CD4-positive, alpha-beta T cell treated with Interleukin-6 for 4 hours (primary cell): ENCODE data around the gene DNAJB1.

Experiments
- DNase-seq: peaks from one replicate; pipeline ENCODE4 v3.0.0-alpha.2; 2020; ENCODE audit warnings: mixed read lengths

Gene DNAJB1

GRCh38 chr19:14472202-14472938, 45.8 kb downstream of the DNAJB1 start:
- peak; percentile 85 for DNase-seq

GRCh38 chr19:14471436-14472187, 46.6 kb downstream of the DNAJB1 start:
- no peak for DNase-seq

GRCh38 chr19:14470031-14470876, 47.9 kb downstream of the DNAJB1 start:
- no peak for DNase-seq

- DNase-seq: no peak
Measured at GRCh38 chr19:14467816-14468215, 50.4 kb downstream of the DNAJB1 start.

GRCh38 chr19:14467391-14467790, 50.8 kb downstream of the DNAJB1 start:
- no peak for DNase-seq
